Trophoblast cell (in vitro differentiated cells and primary cell): ENCODE data around the gene GTF3C6.
"Not testable (repeated sequence)": the region's sequence is repeated elsewhere in the genome, so short reads cannot be mapped to it uniquely, and the experiment has no call there.

Source experiments
- DNase-seq, 2 donors: peaks; one replicate each; pipeline ENCODE4 v3.0.0-alpha.2; 2016
- H2AFZ ChIP-seq: 2 replicates; pipeline ENCODE4 v1.6.1; 2013; ENCODE audit warnings: low read length, moderate library complexity, mild to moderate bottlenecking; ENCODE audit not compliant: insufficient read depth, poor library complexity
- H2AK5ac ChIP-seq: 2 replicates; pipeline ENCODE4 v1.6.1; 2013; ENCODE audit warnings: mild to moderate bottlenecking, low read length
- H2BK120ac ChIP-seq: 2 replicates; pipeline ENCODE4 v1.6.1; 2013; ENCODE audit warnings: low read length, mild to moderate bottlenecking, moderate library complexity; ENCODE audit not compliant: insufficient read depth, poor library complexity
- H2BK12ac ChIP-seq: 2 replicates; pipeline ENCODE4 v1.6.1; 2013; ENCODE audit warnings: mild to moderate bottlenecking, low read length, moderate library complexity
- H2BK5ac ChIP-seq: 2 replicates; pipeline ENCODE4 v1.6.1; 2013; ENCODE audit warnings: low read length, low read depth, moderate library complexity, mild to moderate bottlenecking; ENCODE audit not compliant: poor library complexity
- H3K14ac ChIP-seq: 2 replicates; pipeline ENCODE4 v1.6.1; 2013; ENCODE audit warnings: mild to moderate bottlenecking, low read length
- H3K18ac ChIP-seq: 2 replicates; pipeline ENCODE4 v1.6.1; 2013; ENCODE audit warnings: mild to moderate bottlenecking, low read length
- H3K23ac ChIP-seq: 2 replicates; pipeline ENCODE4 v1.6.1; 2013; ENCODE audit warnings: low read length
- H3K27ac ChIP-seq: 2 replicates; pipeline ENCODE4 v1.5.1; 2013; ENCODE audit warnings: low read depth, mild to moderate bottlenecking, inconsistent platforms, low read length, moderate library complexity
- H3K27me3 ChIP-seq: 2 replicates; pipeline ENCODE4 v1.6.1; 2013; ENCODE audit warnings: inconsistent platforms, mild to moderate bottlenecking, low read length, moderate library complexity; ENCODE audit not compliant: insufficient read depth
- H3K36me3 ChIP-seq, 2 experiments: 1 replicate in 1 of 2; 2 replicates in 1 of 2; pipeline ENCODE4 v1.6.1; 2013; ENCODE audit warnings: low read length in 2 of 2, mild to moderate bottlenecking in 2 of 2, moderate library complexity in 1 of 2; ENCODE audit not compliant: insufficient read depth in 2 of 2, control insufficient read depth in 1 of 2
- H3K4ac ChIP-seq: 2 replicates; pipeline ENCODE4 v1.6.1; 2013; ENCODE audit warnings: low read depth, mild to moderate bottlenecking, low read length, moderate library complexity
- H3K4me1 ChIP-seq, 2 experiments: 1 replicate in 1 of 2; 2 replicates in 1 of 2; pipeline ENCODE4 v1.6.1; 2013; ENCODE audit warnings: low read length in 2 of 2, mild to moderate bottlenecking in 2 of 2, moderate library complexity in 1 of 2; ENCODE audit not compliant: insufficient read depth in 2 of 2, control insufficient read depth in 1 of 2
- H3K4me2 ChIP-seq: 2 replicates; pipeline ENCODE4 v1.6.1; 2013; ENCODE audit warnings: inconsistent platforms, mild to moderate bottlenecking, low read length, moderate library complexity
- H3K4me3 ChIP-seq: 2 replicates; pipeline ENCODE4 v1.5.1; 2013; ENCODE audit warnings: mild to moderate bottlenecking, low read depth, low read length, inconsistent platforms
- H3K79me1 ChIP-seq: one replicate; pipeline ENCODE4 v1.6.1; 2013; ENCODE audit warnings: low read length
- H3K79me2 ChIP-seq: 2 replicates; pipeline ENCODE4 v1.6.1; 2013; ENCODE audit warnings: low read length, mild to moderate bottlenecking; ENCODE audit not compliant: control insufficient read depth, insufficient read depth, poor library complexity
- H3K9ac ChIP-seq: 2 replicates; pipeline ENCODE4 v1.6.1; 2013; ENCODE audit warnings: mild to moderate bottlenecking, low read length
- H3K9me3 ChIP-seq: 2 replicates; pipeline ENCODE4 v1.6.1; 2013; ENCODE audit warnings: low read depth, mild to moderate bottlenecking, control low read depth, inconsistent platforms, low read length; ENCODE audit not compliant: insufficient read depth
- H4K12ac ChIP-seq: 2 replicates; pipeline ENCODE4 v1.6.1; 2013; ENCODE audit warnings: low read depth, mild to moderate bottlenecking, low read length, moderate library complexity
- H4K8ac ChIP-seq: 2 replicates; pipeline ENCODE4 v1.6.1; 2013; ENCODE audit warnings: low read depth, mild to moderate bottlenecking, low read length, moderate library complexity
- H4K91ac ChIP-seq: one replicate; pipeline ENCODE4 v1.6.1; 2013; ENCODE audit warnings: low read depth, mild to moderate bottlenecking, low read length, moderate library complexity
- WGBS: extraction: QIAGEN DNeasy Blood & Tissue Kit; methylation state at CpG from one replicate; pipeline ENCODE4 v1.1.7; 2013; ENCODE audit warnings: missing lambda C conversion rate; ENCODE audit not compliant: insufficient read length, insufficient coverage; ENCODE audit errors: extremely low coverage; 5-methylcytosine and 5-hydroxymethylcytosine counted together

GTF3C6 gene

DNA sequence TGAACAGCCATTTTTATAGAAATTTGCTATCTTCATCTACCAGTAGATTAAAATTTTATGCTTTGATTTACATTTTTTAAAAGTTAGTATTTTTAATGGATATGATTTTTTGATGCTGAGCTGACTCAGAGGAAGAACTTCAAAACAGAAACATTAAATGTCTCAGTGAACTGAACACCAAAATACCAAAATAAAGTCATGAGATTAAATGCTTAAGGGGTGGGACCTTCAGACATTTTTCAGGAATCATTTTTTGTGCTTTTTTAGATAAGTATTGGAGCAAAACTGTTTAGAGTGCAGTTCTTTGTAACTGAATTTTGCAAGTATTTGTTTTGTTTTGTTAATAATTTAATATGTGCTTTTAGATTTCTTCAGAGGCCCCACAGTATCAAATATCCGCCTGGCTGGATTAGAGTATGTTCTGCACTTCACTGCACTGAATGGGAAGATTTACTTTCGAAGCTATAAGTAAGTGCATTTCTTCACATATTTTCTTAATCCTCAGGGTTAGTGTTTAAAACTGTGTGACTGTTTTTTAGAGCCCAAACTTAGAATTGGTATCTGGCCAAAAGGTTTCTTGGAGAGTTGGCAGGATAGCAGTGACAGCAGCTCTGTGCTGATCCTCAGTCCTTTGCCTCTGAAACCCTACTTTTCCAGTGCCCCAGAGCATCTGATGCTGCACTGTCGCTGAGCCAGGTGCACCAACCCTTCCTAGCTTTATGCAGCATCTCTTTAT is 57.1 kb downstream of the GTF3C6 start:
- Histone ChIP-seq H3K27ac (no peak overlapping the region), H4K91ac (no peak overlapping the region), H3K4me1 (no peaks in the 10 kb centered on the region), H3K18ac (no peak overlapping the region), H3K14ac (no peak overlapping the region), H4K12ac (no peak overlapping the region), H3K4ac (no peak overlapping the region), H2AFZ (no peak overlapping the region), H3K9me3 (no peaks in the 10 kb centered on the region), H3K4me3 (no peak overlapping the region), H3K9ac (no peak overlapping the region), H3K79me2 (no peaks in the 10 kb centered on the region), H3K79me1 (no peaks in the 10 kb centered on the region), H2AK5ac (no peak overlapping the region), H3K4me2 (no peak overlapping the region), H2BK5ac (no peak overlapping the region), H3K36me3 (peaks cover 14 to 20% of the 10 kb centered on the region in 2 experiments), H2BK120ac (no peak overlapping the region), H4K8ac (no peak overlapping the region), H3K27me3 (no peaks in the 10 kb centered on the region), H3K23ac (no peak overlapping the region), H2BK12ac (no peak overlapping the region)
- no CpG with 5 or more reads among the region's 3 CpGs for WGBS
- DNase-seq, result no peak

DNA sequence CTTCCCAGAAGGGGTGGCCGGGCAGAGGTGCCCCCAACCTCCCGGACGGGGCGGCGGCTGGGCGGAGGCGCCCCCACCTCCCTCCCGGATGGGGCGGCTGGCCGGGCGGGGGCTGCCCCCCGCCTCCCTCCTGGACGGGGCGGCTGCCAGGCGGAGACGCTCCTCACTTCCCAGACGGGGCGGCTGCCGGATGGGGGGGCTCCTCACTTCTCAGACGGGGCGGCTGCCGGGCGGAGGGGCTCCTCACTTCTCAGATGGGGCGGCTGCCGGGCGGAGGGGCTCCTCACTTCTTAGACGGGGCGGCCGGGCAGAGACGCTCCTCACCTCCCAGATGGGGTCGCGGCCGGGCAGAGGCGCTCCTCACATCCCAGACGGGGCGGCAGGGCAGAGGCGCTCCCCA is 58.7 kb downstream of the GTF3C6 start:
- H4K8ac ChIP-seq, H3K27ac ChIP-seq, H3K9me3 ChIP-seq, H3K18ac ChIP-seq, H3K23ac ChIP-seq, H4K12ac ChIP-seq, DNase-seq, H3K79me2 ChIP-seq, H3K27me3 ChIP-seq, H2BK5ac ChIP-seq, H2BK120ac ChIP-seq, H2AK5ac ChIP-seq, H3K9ac ChIP-seq, H3K79me1 ChIP-seq, H2AFZ ChIP-seq, H3K4me3 ChIP-seq, H3K14ac ChIP-seq, H4K91ac ChIP-seq, H3K4me2 ChIP-seq, H2BK12ac ChIP-seq, H3K4ac ChIP-seq, H3K4me1 ChIP-seq: not testable (repeated sequence)
- WGBS, result no CpG with 5 or more reads among the region's 37 CpGs
- H3K36me3 ChIP-seq, result peaks cover 15 to 24% of the 10 kb centered on the region in 2 experiments
